Endothelial cell of umbilical vein (primary cell): ENCODE results near the gene ADARB2.

Experiments used
- CTCF ChIP-seq, 2 donors: IDR thresholded peaks; 1 replicate in 1 of 2; 2 replicates in 1 of 2; pipeline ENCODE4 v1.5.1; 2011; ENCODE audit warnings: low read length in 2 of 2, mild to moderate bottlenecking in 2 of 2, moderate library complexity in 2 of 2, control low read depth in 1 of 2, inconsistent platforms in 1 of 2, low read depth in 1 of 2; ENCODE audit not compliant: insufficient read depth in 1 of 2; ENCODE audit errors: extremely low read depth in 1 of 2
- EZH2 ChIP-seq: IDR thresholded peaks from 2 replicates; pipeline ENCODE4 v1.6.1; 2012; ENCODE audit warnings: borderline replicate concordance, low read depth, mild to moderate bottlenecking, moderate library complexity, low read length, inconsistent platforms; ENCODE audit not compliant: severe bottlenecking
- FOS ChIP-seq: IDR thresholded peaks from 2 replicates; pipeline ENCODE4 v1.6.1; 2011; ENCODE audit warnings: mild to moderate bottlenecking, low read length, moderate library complexity, borderline replicate concordance; ENCODE audit not compliant: insufficient read depth
- JUN ChIP-seq: IDR thresholded peaks from 2 replicates; pipeline ENCODE4 v1.6.1; 2011; ENCODE audit warnings: borderline replicate concordance, low read depth; ENCODE audit not compliant: insufficient read length, insufficient read depth
- POLR2A ChIP-seq: IDR thresholded peaks from 2 replicates; pipeline ENCODE4 v1.6.1; 2012; ENCODE audit warnings: low read depth, mild to moderate bottlenecking, control low read depth, low read length
- TF ChIP-seq, protein P1 (sequence below): IDR thresholded peaks from 2 replicates; pipeline ENCODE4 v1.6.1; 2011; ENCODE audit not compliant: insufficient read depth, insufficient read length

GRCh38 chr10:1274701-1275544, 462.4 kb downstream of the ADARB2 start:
- TF ChIP-seq CTCF (IDR thresholded peaks at IDR 0.05; ENCODE audit: extremely low read depth in 1 of 2, insufficient read depth in 1 of 2, low read depth in 1 of 2, low read length in 2 of 2) (no peak), JUN (no peak), POLR2A (no peak), EZH2 (no peak), FOS (no peak)
- TF ChIP-seq, protein P1, sequence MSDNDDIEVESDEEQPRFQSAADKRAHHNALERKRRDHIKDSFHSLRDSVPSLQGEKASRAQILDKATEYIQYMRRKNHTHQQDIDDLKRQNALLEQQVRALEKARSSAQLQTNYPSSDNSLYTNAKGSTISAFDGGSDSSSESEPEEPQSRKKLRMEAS = no peak
